DMS153 treated with DMSO at 0.1 percent for 48 hours (cell line): Measurements from ENCODE around the gene GNA14.
"Not testable (repeated sequence)": the region's sequence is repeated elsewhere in the genome, so short reads cannot be mapped to it uniquely, and the experiment has no call there.

Source experiments
- DNase-seq: peaks from one replicate; lab custom pipeline; 2025; ENCODE audit not compliant: unreplicated experiment; lab: John Stamatoyannopoulos, UW

The GNA14 gene

GRCh38 chr9:77647267-77648233 is 572 bp downstream of the GNA14 start:
- no peak for DNase-seq

- no peak for DNase-seq
Measured at GRCh38 chr9:77643871-77644270, 4.3 kb downstream of the GNA14 start.

DNA sequence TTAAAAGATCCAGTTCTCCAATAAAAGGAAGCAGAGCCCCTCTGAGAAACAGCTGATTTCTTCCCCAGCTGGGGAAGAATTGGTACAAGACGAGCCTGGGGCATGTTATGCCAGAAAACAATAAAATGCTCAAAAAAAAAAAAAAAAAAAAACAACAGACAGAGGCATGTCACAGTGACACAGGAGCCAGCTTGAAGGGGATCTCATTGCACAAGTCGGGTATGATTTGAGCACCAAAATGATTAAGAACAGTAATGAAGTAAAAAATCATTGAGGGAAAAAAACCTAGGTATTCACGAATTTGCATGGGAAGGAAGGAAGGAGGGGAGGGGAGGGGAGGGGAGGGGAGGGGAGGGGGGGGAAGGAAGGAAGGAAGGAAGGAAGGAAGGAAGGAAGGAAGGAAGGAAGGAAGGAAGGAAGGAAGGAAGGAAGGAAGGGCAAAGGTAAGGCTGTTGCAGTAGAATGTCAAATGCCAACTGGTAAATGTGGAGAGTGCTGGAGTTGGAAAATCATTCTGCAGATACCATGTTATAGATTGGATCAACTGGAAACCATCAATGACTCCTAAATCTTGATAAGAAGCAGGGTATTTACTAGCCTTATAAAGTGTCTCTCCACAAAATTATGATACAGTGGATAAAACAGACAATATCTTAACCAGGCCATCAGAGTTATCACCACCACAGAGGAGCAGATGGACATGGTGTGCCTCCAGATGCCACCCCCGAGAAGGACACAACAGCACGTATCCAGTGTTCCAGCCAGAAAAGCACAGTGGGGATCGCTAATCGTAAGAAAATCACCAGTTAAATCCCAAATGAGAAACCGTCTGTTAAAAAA is 7.2 kb downstream of the GNA14 start:
- DNase-seq, result no peak

DNA sequence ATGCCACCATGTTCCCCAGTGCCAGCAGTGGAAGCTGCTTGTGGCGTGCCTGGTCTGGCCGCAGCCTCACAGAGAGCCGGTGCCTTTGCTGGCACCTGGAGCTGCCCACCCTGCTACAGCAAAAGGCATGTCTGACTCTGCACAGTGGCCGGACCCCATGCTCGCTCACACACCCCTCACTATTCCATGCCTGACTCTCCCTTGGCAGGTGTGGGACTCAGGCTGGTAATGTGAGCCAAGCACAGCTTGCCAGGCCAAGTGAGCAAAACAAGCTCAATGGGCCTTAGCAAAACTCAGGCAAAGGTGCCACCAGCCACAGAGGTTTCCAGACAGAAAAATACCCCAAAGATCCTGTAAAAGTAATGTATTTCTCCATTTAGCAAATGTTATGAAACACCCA is 15.5 kb downstream of the GNA14 start:
- no peak for DNase-seq

DNA sequence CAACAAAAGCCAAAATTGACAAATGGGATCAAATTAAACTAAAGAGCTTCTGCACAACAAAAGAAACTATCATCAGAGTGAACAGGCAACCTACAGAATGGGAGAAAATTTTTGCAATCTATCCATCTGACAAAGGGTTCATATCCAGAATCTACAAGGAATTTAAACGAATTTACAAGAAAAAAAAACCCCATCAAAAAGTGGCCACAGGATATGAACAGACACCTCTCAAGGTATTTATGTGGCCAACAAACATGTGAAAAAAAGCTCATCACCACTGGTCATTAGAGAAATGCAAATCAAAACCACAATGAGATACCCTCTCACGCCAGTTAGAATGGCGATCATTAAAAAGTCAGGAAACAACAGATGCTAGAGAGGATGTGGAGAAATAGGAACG is 19.3 kb downstream of the GNA14 start:
- DNase-seq, result not testable (repeated sequence)

GRCh38 chr9:77616191-77616590 is 31.9 kb downstream of the GNA14 start:
- no peak for DNase-seq

DNA sequence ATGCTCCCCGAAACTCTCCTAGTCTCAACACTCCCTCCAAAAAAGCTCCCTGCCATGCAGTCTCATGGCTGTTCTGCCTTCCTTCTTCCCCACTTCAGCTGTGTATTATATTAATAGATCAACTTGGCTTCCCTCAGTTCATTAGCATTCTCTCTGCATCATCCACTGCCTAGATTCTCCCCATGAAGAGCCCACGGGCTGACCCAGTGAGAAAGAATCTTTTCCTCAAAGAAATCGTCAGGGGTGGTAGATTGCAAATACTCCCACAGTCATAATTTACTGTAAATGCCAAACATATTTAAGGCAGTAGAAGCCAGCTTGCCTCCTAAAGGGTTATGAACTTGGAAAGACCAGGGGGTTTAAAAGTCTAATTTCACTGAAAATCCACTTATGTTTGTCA is 33.5 kb downstream of the GNA14 start:
- DNase-seq, result no peak

GRCh38 chr9:77606526-77606925 is 41.6 kb downstream of the GNA14 start:
- no peak for DNase-seq

GRCh38 chr9:77605449-77606220 is 42.5 kb downstream of the GNA14 start:
- no peak for DNase-seq

DNA sequence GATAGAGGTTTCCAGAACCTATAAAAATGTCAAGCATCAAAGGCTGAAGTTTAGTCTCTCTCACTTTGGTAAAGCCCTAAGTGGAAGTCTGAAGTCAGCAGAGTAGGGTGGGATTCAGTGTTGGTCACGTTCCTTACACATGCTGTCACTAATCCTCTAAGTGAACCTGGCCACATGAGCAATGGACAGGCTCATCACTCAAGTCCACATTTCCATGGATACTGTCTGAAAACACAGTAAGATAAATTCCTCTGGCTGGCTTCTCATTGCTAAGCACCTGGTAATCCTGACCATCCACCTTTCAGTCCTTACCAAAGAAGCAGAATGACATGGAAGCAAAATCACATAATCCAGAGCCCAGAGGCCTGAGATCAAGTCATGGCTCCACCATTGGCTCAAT is 43.8 kb downstream of the GNA14 start:
- no peak for DNase-seq

DNA sequence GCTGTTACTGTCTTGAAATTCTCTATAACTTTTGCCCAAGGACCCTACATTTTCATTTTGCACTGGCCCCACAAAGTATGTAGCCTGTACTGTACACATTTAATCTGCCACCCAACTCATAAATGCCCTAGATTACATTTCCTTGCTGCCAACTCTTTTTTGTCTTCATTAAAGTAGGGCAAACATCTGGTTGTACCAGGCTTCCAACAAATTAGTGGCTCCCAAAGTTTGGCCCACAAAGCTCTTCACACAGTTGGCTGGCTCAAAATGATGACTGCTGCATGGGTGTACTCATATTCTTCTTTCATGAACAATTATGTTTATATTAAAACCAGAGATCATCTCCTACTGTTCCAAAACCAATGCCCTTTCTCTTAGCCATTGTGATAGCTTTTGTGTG is 45.3 kb downstream of the GNA14 start:
- DNase-seq, result no peak

DNA sequence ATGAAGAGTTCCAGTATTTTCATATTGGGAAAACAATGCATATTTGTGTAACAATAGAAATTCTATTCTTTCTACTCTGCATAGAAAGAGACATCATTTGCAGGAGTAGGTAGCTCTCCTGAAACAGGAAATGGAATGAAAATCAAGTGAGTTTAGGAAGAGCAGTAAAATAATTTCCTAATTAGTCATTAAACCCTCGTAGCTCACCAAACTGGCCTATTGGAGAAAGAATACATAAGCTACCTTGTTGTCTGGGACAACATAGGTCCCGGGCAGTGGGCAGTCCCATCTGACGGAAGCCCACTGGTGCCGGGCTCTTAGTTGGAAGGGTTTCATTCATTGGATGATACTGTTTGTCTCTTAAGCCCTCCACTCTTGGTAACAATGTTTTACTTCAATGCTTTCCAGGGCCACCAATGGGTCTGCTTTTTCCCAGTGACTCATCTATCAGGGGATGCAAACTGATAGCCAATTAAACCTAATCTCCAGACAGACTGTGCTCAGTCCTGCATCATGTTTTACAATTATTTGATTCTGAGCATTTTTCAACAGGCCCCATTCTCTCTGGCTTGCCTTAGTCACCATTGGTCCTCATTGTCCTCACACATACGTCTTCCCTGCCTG is 46.5 kb downstream of the GNA14 start:
- DNase-seq, result no peak

- DNase-seq, result no peak
Measured at GRCh38 chr9:77600810-77601209, 47.3 kb downstream of the GNA14 start.

DNA sequence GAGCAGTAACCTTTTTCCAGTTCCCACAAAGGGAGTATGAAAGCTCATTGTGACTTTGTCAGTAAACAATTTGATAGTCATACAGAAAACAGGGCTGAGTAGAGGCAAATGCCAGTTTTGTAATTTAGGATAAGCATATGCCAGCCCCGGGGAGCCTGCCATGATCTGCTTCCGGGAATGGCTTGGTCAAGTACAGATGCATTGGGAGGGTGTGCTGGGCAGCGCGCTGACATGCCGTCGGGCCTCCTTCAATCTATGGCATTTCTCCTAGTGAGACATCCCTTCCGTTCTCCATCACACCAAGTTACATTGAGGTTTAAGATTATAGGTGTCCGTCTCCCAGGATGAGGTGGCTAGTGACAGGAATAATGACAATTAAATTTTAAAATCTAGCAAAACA is 48.6 kb downstream of the GNA14 start:
- DNase-seq, result no peak

GRCh38 chr9:77598991-77599390 is 49.1 kb downstream of the GNA14 start:
- DNase-seq, result no peak

DNA sequence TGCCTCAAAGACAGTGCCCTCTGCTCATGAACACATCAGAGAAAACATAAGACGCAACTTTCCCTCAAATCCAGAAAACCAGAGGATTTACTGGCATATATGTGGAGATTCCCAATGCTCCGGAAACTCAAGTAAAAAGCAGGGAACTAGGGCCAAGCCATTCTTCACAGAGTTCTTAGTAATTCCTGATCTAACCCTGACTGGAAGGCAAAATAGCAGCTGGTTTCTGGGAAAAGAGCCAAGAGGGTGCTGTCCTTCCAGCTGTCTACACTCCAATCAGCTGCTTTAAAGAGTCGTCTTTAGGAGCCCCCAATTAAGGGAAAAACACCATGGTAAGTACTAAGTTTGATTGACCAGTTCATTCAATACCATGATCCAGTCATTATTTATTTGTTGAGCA is 49.6 kb downstream of the GNA14 start:
- no peak for DNase-seq

- no peak for DNase-seq
Measured at GRCh38 chr9:77597057-77597456, 51.1 kb downstream of the GNA14 start.

DNA sequence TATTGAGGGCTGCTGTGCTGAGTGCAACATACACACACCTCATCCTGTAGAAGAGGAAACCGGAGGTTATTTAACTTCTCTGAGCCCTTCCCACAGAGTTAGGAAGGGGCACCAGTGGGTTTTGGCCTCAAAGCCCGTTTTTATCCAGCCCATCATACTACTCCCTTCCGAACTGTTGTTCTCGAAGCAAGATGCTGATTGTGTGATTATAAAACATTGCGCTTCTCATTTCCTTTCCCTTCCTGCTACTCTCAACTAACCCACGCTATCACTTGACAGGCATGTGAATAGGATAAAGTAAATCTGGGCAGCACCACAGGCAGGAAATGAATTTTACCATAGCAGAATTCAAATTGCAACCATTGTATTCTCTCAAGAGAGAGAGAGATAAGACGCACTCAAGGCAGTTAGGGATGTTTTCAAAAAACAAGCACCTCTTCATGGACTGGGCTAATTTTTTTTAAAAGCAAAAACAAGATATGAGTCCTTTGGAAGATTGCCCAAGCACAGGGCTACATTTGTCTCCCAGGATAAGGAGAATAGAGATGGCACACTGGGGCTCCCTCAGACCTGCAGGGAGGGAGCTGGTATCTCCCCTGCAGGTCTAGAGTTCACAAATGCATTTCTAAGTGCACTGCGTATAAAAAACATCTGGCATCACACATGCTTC is 52.6 kb downstream of the GNA14 start:
- DNase-seq, result peak; percentile 66

DNA sequence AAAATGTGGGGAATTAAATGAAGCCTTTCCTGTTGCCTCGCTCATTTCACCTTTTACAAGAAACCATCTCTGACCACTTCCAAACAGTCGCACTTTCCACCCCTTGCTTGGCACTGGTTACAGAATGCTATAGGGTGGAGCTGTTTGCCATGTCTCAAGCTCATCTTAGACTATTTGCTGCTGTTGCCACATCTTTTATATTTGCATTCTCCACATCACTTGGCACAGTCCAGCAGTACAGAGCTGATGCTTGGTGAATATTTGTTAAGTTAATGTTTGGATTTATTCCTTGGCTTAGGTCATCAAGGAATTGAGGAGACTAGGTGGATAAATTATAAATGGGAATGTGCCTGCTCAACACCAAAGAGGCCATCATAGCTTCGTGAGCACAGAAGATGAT is 53.2 kb downstream of the GNA14 start:
- no peak for DNase-seq

DNA sequence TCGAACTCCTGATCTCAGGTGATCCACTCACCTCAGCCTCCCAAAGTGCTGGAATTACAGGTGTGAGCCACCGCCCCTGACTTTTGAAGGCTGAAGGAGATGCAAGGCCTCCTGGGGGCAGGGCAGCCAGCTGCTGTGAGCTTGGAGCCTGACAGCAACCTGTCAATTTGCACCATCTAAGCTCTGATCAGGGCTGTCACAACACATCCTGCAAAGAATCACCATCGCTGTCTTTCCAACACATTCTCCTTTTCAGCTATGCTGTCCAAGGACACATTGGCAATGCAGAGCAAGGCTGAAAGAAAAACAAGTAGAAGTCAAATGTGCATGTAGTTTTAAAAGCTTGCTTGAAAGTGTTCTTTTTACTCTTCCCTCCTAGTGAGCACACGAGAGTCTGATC is 54.6 kb downstream of the GNA14 start:
- DNase-seq, result no peak
